Activated naive CD4-positive, alpha-beta T cell (primary cell): ENCODE results near the gene TRIO.
"Not testable (repeated sequence)": the region's sequence is repeated elsewhere in the genome, so short reads cannot be mapped to it uniquely, and the experiment has no call there.

Experiments
- DNase-seq, 4 experiments: peaks; one replicate each; lab custom pipeline; 2025; lab: John Stamatoyannopoulos, UW

The TRIO gene

DNA sequence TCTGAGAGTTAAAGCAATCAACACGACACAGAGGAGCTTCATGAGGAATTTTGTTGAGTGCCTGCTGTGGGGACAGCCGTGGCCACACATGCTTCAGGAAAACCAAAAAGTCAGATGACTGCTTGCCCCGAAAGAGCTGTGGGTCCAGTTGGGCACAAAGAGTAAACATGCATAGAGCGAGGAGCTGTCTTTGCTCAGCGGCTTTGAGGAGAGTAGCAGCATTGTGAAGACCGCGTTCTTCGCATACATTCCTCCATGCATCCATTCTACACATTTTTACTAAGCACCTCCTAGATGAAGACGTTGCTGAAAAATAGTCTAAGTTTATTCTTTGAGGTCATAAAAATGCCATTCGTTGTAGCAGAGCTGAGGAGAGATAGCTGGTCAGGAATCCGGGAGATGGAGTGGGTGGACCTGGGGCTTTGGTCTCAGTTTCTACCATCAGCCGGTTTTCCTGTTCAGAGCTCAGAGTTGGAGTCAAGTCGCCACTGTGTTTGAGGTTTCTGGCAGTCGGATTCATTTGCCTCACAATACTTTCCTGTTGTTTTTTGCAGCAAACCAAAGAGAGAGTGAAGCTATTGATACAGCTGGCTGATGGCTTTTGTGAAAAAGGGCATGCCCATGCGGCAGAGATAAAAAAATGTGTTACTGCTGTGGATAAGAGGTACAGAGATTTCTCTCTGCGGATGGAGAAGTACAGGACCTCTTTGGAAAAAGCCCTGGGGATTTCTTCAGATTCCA, 243.9 kb downstream of the TRIO start:
- no peak for DNase-seq

DNA sequence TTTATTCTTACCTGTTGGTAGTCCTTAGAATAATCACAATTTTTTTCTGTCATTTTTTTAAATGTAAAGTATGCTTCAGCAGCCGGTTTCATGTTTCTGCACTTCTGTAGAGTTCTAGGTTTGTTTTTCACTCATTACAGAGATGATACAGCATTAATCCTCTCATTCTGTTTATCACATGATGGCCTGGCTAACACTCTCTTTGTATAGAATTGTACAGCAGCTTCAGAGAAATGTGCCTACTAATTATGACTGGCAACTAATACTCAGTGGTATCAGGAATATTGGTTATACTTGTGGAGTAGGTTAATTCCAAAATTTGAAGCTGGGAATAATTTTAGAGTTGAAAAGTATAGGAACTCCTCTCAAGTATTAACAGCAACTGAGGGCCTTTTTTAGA, 245.6 kb downstream of the TRIO start:
- DNase-seq: no peak

DNA sequence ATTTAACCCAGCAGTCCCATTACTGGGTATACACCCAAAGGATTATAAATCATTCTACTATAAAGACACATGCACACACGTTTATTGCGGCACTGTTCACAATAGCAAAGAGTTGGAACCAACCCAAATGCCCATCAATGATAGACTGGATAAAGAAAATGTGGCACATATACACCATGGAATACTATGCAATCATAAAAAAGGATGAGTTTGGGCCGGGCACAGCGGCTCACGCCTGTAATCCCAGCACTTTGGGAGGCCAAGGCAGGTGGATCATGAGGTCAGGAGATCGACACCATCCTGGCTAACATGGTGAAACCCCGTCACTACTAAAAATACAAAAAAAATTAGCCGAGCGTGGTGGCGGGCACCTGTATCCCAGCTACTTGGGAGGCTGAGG, 249.4 kb downstream of the TRIO start:
- not testable (repeated sequence) for DNase-seq

DNA sequence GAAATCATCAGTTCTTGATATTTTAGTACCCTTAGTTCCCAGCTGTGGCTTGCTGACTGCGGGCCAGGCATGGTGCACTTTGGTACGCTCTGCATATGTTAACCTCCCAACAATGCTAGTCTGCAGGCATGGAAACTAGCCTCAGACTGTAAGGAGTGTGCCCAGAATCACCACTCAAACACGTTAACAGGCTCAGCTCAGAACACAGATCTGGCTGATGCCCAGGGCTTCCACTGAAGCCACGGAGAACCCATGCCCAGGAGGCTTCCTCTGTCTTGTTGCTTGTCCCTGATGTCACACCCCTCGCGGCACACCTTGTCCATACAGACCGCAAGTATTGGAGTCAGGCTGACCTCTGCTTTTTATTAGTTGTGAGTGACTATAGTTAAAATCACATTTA, 251.2 kb downstream of the TRIO start:
- no peak for DNase-seq

DNA sequence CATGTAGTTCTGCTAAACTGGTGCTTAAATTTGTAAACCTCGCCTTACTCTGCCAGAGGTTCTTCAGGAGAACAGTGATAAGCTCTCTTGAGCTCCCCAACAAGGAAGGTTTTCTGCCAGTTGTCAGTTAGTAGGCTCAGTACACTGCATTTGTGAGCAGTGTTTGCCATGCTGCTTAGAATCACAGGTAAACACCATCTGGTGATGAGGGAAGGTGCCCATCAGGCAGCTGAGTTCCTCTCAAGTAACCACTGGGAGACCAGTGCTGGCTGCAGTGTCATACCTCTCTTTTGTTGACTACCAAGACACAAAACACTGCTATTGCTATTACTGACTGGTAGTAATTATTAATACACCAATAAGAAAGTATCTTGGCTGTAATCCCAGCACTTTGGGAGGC, 252.3 kb downstream of the TRIO start:
- no peak for DNase-seq

DNA sequence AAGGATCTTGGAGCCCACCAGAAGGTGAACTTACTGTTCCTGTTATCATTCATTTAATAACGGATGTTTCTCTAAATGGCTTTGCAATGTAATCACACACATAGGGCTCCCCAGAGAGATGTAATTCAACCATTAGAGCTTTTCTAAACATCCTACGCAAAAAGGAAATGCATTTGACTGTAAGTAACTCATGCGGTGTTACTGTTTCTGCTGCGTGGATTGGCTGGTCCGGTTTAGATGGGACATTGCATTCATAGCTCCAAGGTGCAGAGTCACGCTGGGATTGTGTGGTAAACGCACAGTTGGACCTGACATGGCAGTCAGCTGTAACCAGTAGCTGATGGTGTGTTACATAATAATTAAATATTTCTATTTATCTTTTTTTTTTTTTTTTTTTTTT, 252.9 kb downstream of the TRIO start:
- DNase-seq: no peak

DNA sequence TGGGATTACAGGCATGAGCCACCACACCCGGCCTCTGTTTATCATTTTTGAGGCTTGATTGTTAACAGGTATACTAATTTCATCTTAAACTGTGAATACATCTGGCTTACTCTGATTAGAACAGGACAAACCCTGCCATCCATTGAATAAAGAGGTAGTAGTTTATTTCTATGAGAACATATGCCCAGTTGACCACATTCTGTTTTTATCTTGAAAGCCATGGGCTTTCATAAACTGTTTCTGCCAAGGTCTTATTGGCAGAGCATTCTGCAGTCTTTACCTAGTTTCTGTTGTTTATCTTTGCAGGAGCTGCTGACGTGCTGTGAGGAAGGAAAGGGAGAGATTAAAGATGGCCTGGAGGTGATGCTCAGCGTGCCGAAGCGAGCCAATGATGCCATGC, 253.6 kb downstream of the TRIO start:
- no peak for DNase-seq

DNA sequence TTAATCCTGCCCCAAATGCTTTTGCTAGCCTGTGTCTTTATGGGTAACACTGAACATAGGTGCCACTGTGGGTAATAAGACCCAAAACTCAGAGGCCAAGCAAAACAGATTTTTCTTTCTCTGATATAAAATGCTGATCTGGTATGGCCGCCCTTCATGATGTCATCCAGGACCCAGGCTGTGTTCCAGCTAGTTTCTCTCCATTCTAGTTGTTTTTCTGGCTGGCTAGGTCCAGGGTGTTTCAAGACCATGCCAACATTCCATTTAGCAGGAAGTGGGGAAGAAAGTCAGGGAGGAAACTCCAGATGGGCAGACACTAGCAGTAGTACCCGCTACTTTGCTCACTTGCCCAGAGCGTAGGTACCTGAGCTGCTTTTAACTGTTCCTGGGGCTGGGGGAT, 254.6 kb downstream of the TRIO start:
- no peak for DNase-seq

DNA sequence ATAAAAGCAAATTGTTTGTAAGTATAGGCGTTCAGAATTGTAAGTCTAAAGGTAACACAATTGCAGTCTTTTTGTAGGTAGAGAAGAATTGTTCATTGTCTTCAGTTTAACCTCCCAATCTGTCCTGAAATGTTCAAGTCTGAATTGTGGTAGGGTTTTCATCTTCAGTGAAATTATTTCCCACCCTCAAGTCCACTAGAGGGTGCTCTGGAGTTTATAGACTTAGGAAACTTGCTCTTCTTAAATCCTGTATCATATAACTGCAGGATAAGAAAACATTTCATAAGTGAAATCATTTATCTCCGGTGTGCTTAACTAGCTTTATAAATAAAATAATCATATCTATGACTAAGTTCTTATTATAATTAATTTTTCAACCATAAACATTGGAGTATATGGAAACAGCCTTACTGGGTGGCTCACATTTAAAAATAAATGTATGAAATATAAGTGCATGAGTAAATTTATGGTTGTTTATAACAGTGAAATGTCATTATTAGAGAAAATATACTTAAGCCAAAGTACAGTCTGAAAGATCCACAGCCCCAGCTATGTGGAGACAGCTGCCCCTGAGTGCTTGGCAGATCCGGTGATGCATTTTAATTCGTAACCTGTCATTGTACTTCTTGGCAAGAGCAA, 256.0 kb downstream of the TRIO start:
- DNase-seq: no peak

DNA sequence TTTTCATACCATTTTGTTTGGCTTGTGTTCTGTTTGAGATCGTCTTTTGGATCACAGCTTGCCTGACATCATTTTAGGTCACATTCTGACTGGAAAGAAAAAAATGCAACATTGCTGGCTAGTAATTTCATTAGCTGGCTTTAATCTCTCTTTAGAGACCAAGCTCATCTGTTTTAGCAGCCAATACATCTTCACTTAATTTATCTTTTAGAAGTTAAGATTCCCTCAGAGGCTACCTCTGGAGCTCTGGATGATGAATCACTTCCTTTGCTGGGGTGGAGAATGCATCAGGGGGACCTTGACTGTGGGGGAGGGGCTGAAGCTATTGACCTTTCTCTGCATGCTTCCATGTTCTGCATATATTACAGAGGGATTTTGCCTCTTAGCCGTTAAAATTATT, 256.9 kb downstream of the TRIO start:
- no peak for DNase-seq

DNA sequence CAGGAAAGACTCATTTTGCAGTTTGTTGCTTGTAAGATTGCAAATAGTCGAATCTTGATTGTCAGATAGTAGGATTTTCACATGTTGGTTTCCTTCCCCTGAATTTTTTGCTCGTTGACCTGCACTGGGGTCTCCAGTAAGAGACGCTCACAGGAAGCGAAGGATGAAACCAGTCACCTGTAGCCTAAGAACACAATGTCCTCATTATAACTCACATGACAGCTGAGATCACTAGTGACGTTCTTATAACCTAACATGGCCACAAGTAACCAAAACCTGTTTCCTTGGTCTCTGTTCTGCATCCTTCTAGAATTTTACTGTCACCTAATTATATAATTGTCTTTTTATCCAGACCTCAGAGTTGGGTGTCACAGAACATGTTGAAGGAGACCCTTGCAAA, 257.5 kb downstream of the TRIO start:
- no peak for DNase-seq

DNA sequence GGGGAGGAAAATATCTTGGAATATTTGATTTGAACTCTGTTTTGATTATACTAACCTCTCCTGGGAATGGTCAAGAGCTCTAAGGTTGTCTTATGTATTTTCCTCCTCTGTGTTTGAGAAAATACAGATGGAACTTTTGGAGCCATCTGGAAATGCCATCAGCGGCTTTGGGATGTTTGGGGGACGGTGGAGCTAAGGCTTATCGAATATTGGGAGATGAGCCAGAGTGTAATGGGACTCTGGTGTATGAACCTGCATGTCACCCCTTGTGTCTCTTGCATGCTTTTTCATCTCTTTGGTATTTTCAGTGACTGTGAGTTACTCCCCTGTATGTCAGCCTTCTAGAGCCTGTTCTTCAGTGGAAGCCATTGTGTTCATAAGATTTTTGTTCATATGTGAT, 258.5 kb downstream of the TRIO start:
- no peak for DNase-seq

DNA sequence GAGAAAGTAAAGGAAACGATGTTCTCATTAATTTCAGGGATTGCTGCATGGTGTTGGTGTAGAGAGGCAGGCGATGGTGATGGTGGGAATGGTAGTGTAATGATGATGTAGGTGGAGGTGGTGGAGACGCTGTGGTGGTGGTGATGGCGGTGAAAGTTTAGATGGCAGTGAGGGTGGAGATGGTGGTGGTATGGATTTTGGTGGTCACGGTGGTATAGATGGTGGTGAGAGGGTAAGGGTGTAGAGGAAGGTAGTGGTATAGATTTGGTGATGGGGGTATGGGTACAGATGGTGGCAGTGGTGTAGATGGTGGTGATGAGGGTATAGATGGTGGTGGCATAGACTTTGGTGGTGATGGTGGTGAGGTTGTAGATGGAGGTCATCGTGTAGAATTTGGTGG, 259.3 kb downstream of the TRIO start:
- DNase-seq: no peak

DNA sequence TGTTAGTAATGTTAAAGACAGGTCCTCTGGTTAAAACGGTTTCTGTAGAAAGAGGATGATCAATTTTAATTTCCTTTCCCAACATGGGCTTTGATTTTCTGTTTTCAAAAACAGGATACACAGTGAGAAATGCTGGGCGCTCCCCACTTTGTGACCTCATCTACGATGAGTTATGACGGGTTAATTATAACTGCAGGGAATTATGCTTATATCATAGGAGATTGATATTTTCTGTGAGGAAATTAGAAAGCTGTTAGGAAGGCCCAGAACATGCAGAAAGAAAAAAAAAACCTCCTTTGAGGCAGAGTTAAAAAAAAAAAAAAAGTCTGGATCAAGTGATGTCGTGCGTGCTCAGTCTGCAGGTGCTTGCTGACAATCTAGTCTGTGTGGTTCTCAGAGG, 261.6 kb downstream of the TRIO start:
- no peak for DNase-seq

DNA sequence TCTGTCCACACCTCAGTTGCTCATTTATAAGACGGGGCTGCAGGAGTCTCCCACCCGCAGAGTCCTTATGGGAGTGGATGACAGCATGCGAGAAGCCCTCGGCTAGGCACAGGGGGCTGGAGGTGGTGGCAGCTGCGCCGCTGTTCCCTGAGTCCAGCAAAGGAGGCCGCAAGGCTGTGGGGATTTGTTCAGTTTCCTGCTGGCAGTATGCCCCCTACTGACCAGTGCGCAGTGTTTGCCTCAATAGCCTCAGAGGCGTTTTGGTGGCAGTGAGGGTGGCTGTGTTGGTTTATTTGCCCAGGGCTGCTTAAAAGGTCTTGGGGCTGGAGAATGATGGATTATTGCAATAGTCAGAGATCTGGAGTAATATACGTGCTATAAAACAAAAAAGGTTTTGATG, 262.1 kb downstream of the TRIO start:
- no peak for DNase-seq

DNA sequence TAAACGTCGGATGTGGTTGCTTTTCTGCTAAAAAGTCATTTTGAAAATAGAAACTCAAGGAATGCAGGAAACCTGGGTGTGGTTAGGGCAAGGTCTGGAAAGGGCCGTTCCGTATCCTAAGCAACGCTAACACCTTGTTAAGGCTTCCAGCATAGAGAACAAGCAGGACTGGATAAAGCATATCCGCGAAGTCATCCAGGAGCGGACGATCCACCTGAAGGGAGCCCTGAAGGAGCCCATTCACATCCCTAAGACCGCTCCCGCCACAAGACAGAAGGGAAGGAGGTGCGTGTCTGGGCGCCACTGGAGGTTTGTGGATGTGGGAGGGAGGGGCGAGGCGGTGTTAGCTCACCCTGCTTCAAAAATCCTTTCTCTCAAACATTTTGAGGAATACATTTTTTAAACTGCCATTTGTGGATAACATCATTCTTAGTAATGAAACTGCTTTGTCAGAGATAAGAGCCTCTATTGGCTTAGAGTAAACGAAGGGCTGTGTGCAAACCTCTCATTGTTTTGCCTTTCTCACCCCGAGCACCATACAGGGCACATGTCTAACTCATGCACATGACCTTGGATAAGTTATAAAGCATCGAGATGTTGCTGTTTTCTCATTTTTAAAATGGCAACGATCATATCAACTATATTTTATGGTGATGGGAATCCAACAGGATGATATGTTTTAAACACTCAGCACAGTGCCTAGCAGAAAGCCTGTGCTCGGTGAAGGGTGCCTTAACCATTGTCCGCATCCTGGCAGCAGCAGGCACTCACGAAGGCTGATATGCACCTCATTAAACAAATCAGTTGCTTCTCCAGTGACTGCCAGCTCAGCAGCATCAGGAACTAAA, 262.8 kb downstream of the TRIO start:
- no peak for DNase-seq

DNA sequence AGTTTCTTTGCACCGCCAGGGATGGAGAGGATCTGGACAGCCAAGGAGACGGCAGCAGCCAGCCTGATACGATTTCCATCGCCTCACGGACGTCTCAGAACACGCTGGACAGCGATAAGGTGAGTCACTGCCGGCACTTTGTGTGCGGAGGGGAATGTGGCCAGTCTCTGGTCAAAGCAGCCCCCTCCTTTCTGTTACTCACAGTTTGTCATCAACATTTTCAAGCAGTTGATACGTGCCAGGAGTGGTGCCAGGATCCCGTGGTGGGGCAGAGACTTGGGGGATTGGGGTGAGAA, 263.4 kb downstream of the TRIO start:
- DNase-seq: no peak

DNA sequence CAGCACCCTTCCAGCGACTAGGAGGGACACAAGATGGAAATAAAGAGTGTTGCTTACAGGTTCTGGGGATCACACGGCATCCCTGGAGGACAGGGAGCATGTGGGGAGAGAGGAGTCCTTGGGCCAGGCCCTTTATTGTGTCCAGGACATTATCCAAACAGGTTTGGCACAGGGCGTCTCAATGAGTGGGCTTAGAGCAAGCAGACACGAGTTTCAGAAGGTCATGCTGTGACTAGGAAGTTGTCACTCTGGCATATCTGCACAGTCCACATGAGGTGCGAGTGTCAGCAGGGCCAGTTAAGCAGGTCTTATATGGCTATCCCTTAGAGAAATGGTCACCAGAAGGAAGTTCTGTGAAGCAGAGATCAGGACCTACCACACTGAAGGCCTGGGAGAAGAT, 263.9 kb downstream of the TRIO start:
- DNase-seq: no peak

DNA sequence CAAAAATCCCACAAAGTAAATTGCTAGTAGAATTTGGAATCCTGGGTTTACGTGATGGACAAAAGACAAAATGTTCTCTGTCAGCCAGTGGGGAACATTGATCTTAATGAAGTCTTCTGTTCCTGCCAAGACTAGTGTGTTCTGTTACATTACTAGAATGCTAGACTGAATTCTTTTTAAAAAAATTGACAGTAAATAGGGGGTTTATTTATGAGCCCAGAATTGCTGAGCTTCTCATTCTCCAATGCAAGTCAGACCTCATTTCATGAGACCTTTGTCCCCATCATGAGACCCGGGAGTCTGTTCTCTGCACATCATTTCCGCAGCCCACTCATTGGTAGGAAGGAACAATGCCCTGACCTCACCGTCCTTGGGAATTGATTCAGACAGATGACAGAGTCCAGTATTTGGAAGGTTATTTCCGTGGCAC, 264.6 kb downstream of the TRIO start:
- no peak for DNase-seq

DNA sequence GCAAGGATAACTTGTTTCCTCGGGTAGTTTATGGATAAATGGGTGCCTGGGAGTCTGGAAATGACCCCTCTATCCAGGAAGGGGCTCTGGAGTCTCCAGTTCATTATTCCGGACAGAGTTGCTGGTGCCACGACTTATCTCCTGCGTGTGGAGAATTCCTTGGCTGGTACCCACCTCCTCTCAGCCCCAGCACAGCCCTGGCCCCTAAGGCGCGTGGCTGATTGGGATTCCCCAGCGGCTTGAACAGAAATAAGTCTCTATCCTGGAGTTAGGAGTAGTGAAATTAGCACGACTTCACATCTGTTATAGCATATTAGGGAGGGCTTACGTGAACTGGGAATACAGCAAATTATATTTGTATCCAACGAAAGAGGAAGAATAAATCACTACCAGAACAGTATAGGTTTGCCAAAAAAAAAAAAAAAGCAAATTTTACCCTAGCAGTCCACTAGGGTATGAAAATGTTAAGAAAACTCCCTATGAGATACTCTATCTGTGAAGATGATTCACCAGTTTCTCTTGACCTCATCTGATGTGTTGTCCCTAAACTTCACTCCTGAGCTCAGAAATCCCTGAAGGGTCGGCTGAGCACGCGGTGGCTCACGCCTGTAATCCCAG, 265.9 kb downstream of the TRIO start:
- DNase-seq: no peak

DNA sequence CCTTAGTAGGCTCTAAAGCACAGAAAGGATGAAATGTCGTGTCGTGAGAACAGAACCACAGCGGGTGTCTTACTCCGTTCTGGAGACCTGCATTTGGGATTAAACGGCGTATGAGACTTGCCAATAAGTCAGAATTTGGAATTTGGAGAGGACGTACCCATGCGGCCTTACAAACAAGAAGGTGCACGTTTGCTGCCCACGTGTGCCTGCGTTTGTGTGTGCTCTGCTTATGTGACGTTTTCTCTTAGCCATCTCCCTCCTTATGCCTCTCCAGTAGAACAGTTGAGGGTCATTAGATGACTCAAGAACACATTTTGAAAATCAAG, 266.9 kb downstream of the TRIO start:
- DNase-seq: no peak

DNA sequence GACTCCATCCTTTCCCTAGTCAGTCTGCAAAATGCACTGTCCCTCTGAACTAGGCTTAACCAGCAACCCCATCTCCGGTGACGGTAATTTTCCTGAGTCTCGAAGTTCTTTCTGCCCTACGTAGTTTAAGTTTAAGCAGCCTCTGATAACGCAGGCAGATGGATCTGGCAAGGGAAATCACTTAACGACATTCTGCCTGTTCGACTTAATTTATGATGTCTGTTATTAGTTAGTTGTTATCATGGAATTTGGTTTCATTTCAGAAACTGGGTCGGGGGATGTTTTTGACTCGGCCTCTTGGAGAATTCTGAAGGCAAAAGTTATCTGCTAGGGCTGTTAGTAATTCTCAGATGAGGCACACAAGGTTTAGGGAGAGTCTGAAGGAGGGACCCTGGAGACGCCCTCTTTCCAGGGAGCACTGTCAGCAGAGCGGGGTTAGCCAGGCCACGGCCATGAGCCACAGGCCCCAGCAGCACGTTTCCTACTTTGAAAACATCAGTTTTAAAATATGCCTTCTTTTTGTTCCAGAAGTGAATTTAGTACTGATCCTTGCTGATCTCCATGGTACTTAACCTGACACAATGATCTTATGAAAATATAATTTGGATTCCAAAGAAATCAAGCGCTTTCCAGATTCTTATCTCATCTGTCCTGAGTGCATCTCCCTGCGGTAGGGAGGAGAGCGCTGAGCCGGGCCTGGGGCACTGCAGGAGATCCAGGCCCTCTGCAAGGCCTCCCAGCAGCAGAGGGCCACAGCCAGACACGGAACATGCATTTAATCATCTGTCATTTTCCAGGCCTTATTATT, 267.5 kb downstream of the TRIO start:
- DNase-seq: no peak
